Mucosa of rectum (tissue), 2 donors: Measurements from ENCODE around the gene DOCK1.

Source experiments
- H3K27ac ChIP-seq, 2 donors: one replicate each; pipeline ENCODE4 v1.7.0; 2013; ENCODE audit warnings: inconsistent platforms in 2 of 2, low read depth in 2 of 2, low read length in 2 of 2
- H3K27me3 ChIP-seq, 2 donors: one replicate each; pipeline ENCODE4 v1.7.0; 2013; ENCODE audit warnings: low read length in 2 of 2; ENCODE audit not compliant: control insufficient read depth in 2 of 2, insufficient read depth in 2 of 2
- H3K36me3 ChIP-seq, 2 donors: one replicate each; pipeline ENCODE4 v1.7.0; 2013; ENCODE audit warnings: low read length in 2 of 2; ENCODE audit not compliant: control insufficient read depth in 2 of 2, insufficient read depth in 2 of 2
- H3K4me1 ChIP-seq, 2 donors: one replicate each; pipeline ENCODE4 v1.7.0; 2013; ENCODE audit warnings: low read length in 2 of 2, mild to moderate bottlenecking in 1 of 2; ENCODE audit not compliant: control insufficient read depth in 2 of 2, insufficient read depth in 2 of 2
- H3K4me3 ChIP-seq, 2 donors: one replicate each; pipeline ENCODE4 v1.7.0; 2013; ENCODE audit warnings: low read length in 2 of 2
- H3K9ac ChIP-seq, 2 donors: one replicate each; pipeline ENCODE4 v1.7.0; 2013; ENCODE audit warnings: low read length in 2 of 2, low read depth in 1 of 2, mild to moderate bottlenecking in 1 of 2
- H3K9me3 ChIP-seq, 2 donors: one replicate each; pipeline ENCODE4 v1.7.0; 2013; ENCODE audit warnings: low read length in 2 of 2; ENCODE audit not compliant: control insufficient read depth in 2 of 2
- donor health status: healthy.
- donor health status: Normal muscosa, but diverticular disease.

The DOCK1 gene

GRCh38 chr10:127082651-127083050, 177.4 kb downstream of the DOCK1 start:
- Histone ChIP-seq H3K36me3 (peaks cover 6% of the 10 kb centered on the region in 2 donors), H3K4me1 (peaks cover 0 to 3% of the 10 kb centered on the region in 2 donors), H3K9me3 (no peaks in the 10 kb centered on the region)

GRCh38 chr10:127085957-127086356, 180.7 kb downstream of the DOCK1 start:
- Histone ChIP-seq H3K9ac (no peak overlapping the region), H3K27me3 (no peaks in the 10 kb centered on the region), H3K27ac (no peak overlapping the region), H3K9me3 (no peaks in the 10 kb centered on the region), H3K36me3 (peaks cover 4 to 6% of the 10 kb centered on the region in 2 donors), H3K4me3 (no peak overlapping the region), H3K4me1 (no peaks in the 10 kb centered on the region)

More at GRCh38 chr10:127082651-127083050, 177.4 kb downstream of the DOCK1 start:
- Histone ChIP-seq H3K27ac (no peak overlapping the region), H3K9ac (no peak overlapping the region), H3K27me3 (no peaks in the 10 kb centered on the region), H3K4me3 (no peak overlapping the region)

- no peaks in the 10 kb centered on the region for H3K9me3 ChIP-seq
- H3K27ac ChIP-seq = no peak overlapping the region
- no peak overlapping the region for H3K4me3 ChIP-seq
- H3K4me1 ChIP-seq = no peaks in the 10 kb centered on the region
- H3K27me3 ChIP-seq = no peaks in the 10 kb centered on the region
- H3K9ac ChIP-seq = no peak overlapping the region
- peaks cover 0 to 9% of the 10 kb centered on the region in 2 donors for H3K36me3 ChIP-seq
These were observed 183.7 kb downstream of the DOCK1 start for GRCh38 chr10:127088908-127089307.

DNA sequence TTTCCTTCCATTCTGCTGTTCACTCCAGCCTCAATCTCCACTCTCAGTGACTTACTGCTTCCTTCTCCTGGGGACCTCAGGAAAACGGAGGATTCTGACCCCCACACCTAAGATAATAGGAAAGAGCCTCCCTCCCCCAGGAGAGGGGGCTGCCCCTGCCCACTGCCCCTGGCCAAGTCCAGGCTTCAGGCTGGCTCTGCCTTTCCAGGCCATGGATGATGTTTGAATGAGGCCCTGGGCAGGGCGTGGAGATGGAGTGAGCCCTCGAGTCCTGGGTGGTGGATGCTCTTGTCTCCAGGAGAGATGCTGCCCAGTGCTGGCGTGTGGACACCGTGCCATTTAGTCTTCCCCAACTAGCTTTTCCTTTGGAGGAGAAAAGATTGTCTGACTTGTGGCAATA, 184.2 kb downstream of the DOCK1 start:
- Histone ChIP-seq H3K36me3 (peaks cover 2 to 9% of the 10 kb centered on the region in 2 donors), H3K27ac (no peak overlapping the region), H3K9ac (no peak overlapping the region), H3K9me3 (no peaks in the 10 kb centered on the region), H3K4me1 (no peaks in the 10 kb centered on the region), H3K4me3 (no peak overlapping the region), H3K27me3 (no peaks in the 10 kb centered on the region)

DNA sequence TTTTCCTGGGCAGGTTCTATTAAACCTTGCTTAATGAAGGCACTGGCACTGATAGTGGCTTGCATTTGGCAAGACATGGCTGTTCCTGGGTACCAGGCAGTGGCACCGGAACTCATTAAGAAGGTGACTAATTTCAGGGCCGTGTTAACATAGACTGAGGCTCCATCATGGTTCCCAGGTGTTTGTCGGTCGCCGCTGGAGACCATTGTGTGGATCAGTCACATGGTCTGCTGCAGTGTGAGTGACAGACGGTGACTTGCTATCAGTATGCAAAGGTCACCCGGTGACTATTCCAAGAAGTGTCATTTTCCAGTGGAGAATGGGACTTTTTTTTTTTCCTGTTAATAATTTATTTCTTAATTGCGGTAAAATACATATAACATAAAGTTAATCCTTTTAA, 184.9 kb downstream of the DOCK1 start:
- H3K9me3 ChIP-seq = no peaks in the 10 kb centered on the region
- no peaks in the 10 kb centered on the region for H3K27me3 ChIP-seq
- H3K36me3 ChIP-seq = peaks cover 2 to 13% of the 10 kb centered on the region in 2 donors
- H3K9ac ChIP-seq = no peak overlapping the region
- no peak overlapping the region for H3K27ac ChIP-seq
- H3K4me3 ChIP-seq = no peak overlapping the region
- no peaks in the 10 kb centered on the region for H3K4me1 ChIP-seq

- no peak overlapping the region for H3K4me3 ChIP-seq
- H3K4me1 ChIP-seq = no peaks in the 10 kb centered on the region
- no peak overlapping the region for H3K9ac ChIP-seq
- no peaks in the 10 kb centered on the region for H3K27me3 ChIP-seq
- H3K27ac ChIP-seq = no peak overlapping the region
- no peaks in the 10 kb centered on the region for H3K9me3 ChIP-seq
- peaks cover 2 to 16% of the 10 kb centered on the region in 2 donors for H3K36me3 ChIP-seq
These were observed 186.1 kb downstream of the DOCK1 start for GRCh38 chr10:127091354-127091753.

- no peaks in the 10 kb centered on the region for H3K27me3 ChIP-seq
- no peaks in the 10 kb centered on the region for H3K4me1 ChIP-seq
- no peak overlapping the region for H3K4me3 ChIP-seq
- H3K27ac ChIP-seq = no peak overlapping the region
- H3K36me3 ChIP-seq = peaks cover 2 to 16% of the 10 kb centered on the region in 2 donors
- no peak overlapping the region for H3K9ac ChIP-seq
- no peaks in the 10 kb centered on the region for H3K9me3 ChIP-seq
These were observed 187.7 kb downstream of the DOCK1 start for GRCh38 chr10:127092916-127093315.

- Histone ChIP-seq H3K4me1 (no peaks in the 10 kb centered on the region), H3K9ac (no peak overlapping the region), H3K27me3 (no peaks in the 10 kb centered on the region), H3K4me3 (no peak overlapping the region), H3K9me3 (no peaks in the 10 kb centered on the region), H3K36me3 (peaks cover 8 to 16% of the 10 kb centered on the region in 2 donors), H3K27ac (no peak overlapping the region)
These were observed 189.8 kb downstream of the DOCK1 start for GRCh38 chr10:127094984-127095383.

- Histone ChIP-seq H3K36me3 (peaks cover 2 to 11% of the 10 kb centered on the region in 2 donors), H3K27me3 (no peaks in the 10 kb centered on the region), H3K27ac (no peak overlapping the region), H3K4me1 (no peaks in the 10 kb centered on the region), H3K9me3 (no peaks in the 10 kb centered on the region), H3K4me3 (no peak overlapping the region), H3K9ac (no peak overlapping the region)
These were observed 195.9 kb downstream of the DOCK1 start for GRCh38 chr10:127100983-127101615.

DNA sequence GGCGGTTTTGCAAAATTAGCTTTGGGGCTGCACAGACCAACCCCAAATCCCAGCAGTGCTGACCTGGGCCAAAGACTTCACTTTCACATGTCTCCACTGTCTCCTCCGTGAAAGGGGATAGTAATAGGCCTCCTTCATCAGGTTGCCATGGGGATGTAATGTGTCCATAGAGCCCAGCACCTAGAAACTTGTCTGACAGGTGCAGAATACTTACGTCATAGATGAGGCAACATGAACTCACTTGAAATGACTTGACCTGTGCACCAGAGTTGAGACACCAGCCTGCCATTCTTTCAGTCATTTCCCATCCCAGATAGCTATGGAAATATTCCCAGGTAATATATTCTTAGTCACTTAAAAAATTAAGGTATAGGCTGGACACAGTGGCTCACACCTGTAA, 196.9 kb downstream of the DOCK1 start:
- Histone ChIP-seq H3K9me3 (no peaks in the 10 kb centered on the region), H3K27ac (no peak overlapping the region), H3K36me3 (peaks cover 0 to 17% of the 10 kb centered on the region in 2 donors), H3K4me3 (no peak overlapping the region), H3K27me3 (no peaks in the 10 kb centered on the region), H3K4me1 (no peaks in the 10 kb centered on the region), H3K9ac (no peak overlapping the region)
